Uterine smooth muscle cell (primary cell): ENCODE results near the gene PHETA1. TPM values are rescaled to one million over a fixed set of nuclear protein-coding genes. Genes with fewer than 3 reads are reported as not detected.

Source experiments
- total RNA-seq: library from RNA; depleted of rRNA; stranded (reverse); fragments of >200 nt; gene quantifications from 2 replicates; pipeline ENCODE4 v1.2.3, GENCODE V29; 2014

The PHETA1 gene
- total RNA-seq: 7.7 and 9.0 TPM in 2 replicates

DNA sequence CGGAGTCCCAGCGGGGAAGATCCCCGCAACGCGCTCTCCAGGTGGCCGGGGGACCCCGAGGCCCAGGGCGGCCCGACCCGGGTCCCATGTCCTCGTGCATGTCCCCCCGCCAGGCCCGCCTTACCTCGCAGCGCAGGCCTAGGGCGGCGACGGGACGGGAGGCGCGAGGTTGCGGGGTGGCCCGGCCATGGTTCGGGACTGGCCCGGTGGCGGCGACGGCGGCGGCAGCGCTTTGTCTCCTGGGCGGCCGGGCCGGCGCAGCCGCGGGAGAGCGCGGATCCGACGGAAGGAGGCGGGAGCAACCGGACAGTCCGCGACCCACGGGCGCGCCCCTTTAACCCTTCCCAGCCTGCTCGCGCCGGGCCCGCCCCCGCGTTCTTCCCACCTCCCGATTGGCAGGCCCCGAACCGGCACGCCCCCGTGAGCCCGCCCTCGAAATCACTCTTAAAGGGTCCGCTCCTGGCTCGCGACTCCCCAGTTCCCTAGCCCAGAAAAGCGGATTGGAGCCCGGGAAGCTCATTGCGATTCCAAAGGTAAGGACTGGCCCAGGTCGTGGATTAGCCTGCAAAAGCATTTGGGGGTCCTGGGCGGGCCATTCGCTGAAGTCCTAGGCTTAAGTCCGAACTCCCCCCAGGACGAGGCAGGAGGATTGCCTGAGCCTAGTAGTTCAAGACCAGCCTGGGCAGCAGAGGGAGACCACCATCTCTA lies at the start of gene PHETA1:
TSS of gene PHETA1 (minus strand) at position 308 of the 708 bp plus-strand sequence. CDS start 5,668 bp downstream, outside the sequence.

DNA sequence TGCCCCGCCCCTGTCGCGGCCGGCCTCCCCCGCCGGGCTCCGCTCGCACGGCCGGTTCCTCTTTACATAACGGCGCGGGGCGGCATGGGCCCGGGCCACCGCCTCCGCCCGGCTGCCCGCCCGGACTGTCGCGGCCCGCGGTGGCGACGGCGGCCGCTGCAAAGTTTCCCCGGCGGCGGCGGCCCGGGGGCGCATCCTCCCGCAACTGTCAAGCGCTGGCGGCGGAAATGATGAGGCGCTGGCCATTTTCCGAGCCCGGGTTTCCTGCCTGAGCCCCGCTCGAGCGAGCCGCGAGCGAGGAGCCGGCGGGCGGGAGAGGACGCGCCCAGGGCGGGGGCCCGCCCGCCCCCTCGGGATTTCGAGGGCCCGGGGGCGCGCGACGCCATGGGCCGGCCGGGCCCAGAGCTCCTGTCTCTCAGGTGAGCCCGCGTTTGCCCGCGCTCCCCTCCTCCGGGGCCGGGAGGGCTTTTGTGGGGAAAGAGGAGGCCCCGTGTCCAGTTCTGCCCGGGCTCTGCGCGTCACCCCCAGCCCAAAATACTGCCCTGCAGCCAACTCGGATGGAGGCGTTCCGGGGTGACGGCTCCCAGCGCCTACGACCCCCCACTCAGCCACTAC lies 37.1 kb upstream of the PHETA1 start, which contains the start of gene SH2B3:
TSS of gene SH2B3 (plus strand) at position 65 of the 615 bp plus-strand sequence. CDS start 12,223 bp downstream, outside the sequence.

Other genes with a start within 250 kb of the PHETA1 start
- 29.1 and 43.1 TPM in 2 replicates for gene SH2B3, start 36.8 kb upstream of the PHETA1 start, total RNA-seq
- gene ATXN2, start 230.2 kb upstream of the PHETA1 start, total RNA-seq: 31.7 and 33.9 TPM in 2 replicates